ENCODE measurements around the gene AGK. TPM values are rescaled to one million over a fixed set of nuclear protein-coding genes. Genes with fewer than 3 reads are reported as not detected.

The AGK gene
- total and polyA plus RNA-seq, 2 of the 8 experiments (the other 6 are each of a cell fraction or from before 2014, with no cell fraction given) = 25.8 to 34.0 TPM

GRCh38 chr7:141704741-141705140, 153.5 kb downstream of the AGK start:
- FAIRE-seq = no peak
- no peak overlapping the region for H2BK20ac ChIP-seq (ENCODE audit: low read length)
- POLR2A ChIA-PET (ENCODE audit: partially characterized antibody) = interaction anchor here (1.3 to 1.4 kb wide), 2 partner anchors 9 to 33 kb away, joined by 3 to 4 read pairs; partner anchors contain the start of gene SSBP1

More at GRCh38 chr7:141704741-141705140, 153.5 kb downstream of the AGK start:
- Histone ChIP-seq H3K23ac (ENCODE audit: insufficient read length) (no peak overlapping the region), H3K4ac (replicated peaks; ENCODE audit: insufficient read length, low read depth, low read length) (no peak overlapping the region), H3K23me2 (ENCODE audit: low read depth, low read length) (peaks cover 3% of the 10 kb centered on the region; the same call in 1 of the 2 replicates), H3K4me1 (replicated peaks in 1 of 4; ENCODE audit: control insufficient read depth in 3 of 4, insufficient read depth in 4 of 4, low read length in 3 of 4) (peaks cover 0 to 5% (median 2%) of the 10 kb centered on the region in 4 experiments; a peak in 4 of 7 replicates), H2AFZ (ENCODE audit: low read length) (0 out of 2 replicates have a peak overlapping the region, but pooled peaks have one; percentile 37), H3K27ac (ENCODE audit: low read depth, low read length) (no peak overlapping the region), H4K91ac (replicated peaks; ENCODE audit: insufficient read length, low read length) (no peak overlapping the region), H4K8ac (ENCODE audit: extremely low read depth, insufficient read depth, low read length) (no peak overlapping the region), H3K56ac (replicated peaks; ENCODE audit: insufficient read length, low read depth, low read length) (no peak overlapping the region), H3K14ac (ENCODE audit: insufficient read length) (no peak overlapping the region), H3K79me2 (ENCODE audit: control insufficient read depth in 1 of 2, insufficient read depth in 2 of 2, low read length in 2 of 2) (peaks cover 0 to 13% of the 10 kb centered on the region in 2 experiments; a peak in 1 of 4 replicates), H2BK12ac (ENCODE audit: low read depth, low read length) (no peak overlapping the region), H3K9me3 (ENCODE audit: insufficient read depth in 2 of 2, low read depth in 1 of 2, low read length in 1 of 2) (no peaks in the 10 kb centered on the region), H2AK5ac (ENCODE audit: low read depth, low read length) (no peak overlapping the region), H2BK5ac (ENCODE audit: low read depth, low read length) (no peak overlapping the region), H3K27me3 (replicated peaks in 1 of 4; ENCODE audit: control insufficient read depth in 3 of 4, extremely low read depth in 1 of 4, insufficient read depth in 3 of 4, low read length in 3 of 4) (peaks cover 0 to 8% (median 5%) of the 10 kb centered on the region in 4 experiments; a peak in 3 of 7 replicates), H4K20me1 (replicated peaks in 1 of 2; ENCODE audit: control insufficient read depth in 1 of 2, insufficient read depth in 2 of 2, low read length in 2 of 2) (no peaks in the 10 kb centered on the region), H3K4me3 (ENCODE audit: extremely low read depth in 1 of 4, insufficient read depth in 2 of 4, low read depth in 3 of 4, low read length in 4 of 4) (no peak overlapping the region), H2BK15ac (ENCODE audit: low read length) (no peak overlapping the region), H3K18ac (ENCODE audit: extremely low read depth, low read length) (no peak overlapping the region), H2BK120ac (replicated peaks; ENCODE audit: low read depth, low read length) (no peak overlapping the region), H4K5ac (ENCODE audit: insufficient read length, low read depth, low read length) (no peak overlapping the region), H3K9ac (replicated peaks in 1 of 4; ENCODE audit: extremely low read depth in 1 of 4, low read depth in 3 of 4, low read length in 3 of 4) (no peak overlapping the region), H3K36me3 (ENCODE audit: control insufficient read depth in 2 of 4, insufficient read depth in 4 of 4, low read length in 3 of 4) (no peaks in the 10 kb centered on the region), H3K4me2 (ENCODE audit: insufficient read depth in 1 of 2, low read depth in 2 of 2, low read length in 2 of 2) (no peak overlapping the region), H3K79me1 (ENCODE audit: low read depth, low read length) (no peaks in the 10 kb centered on the region)
- DNase-seq (ENCODE audit: low read depth in 1 of 2, low spot score in 2 of 2) = no peak
- WGBS, 2 experiments (ENCODE audit: extremely low coverage in 1 of 2, insufficient coverage in 1 of 2, insufficient read length in 1 of 2, insufficient replicate concordance in 2 of 2, low coverage in 1 of 2, low lambda C conversion rate in 2 of 2, missing lambda C conversion rate in 1 of 2) = 85% methylated on average over 5 of the region's 5 CpGs; no CpG with 5 or more reads in 1 of the 2 experiments
- CTCF ChIA-PET (ENCODE audit: partially characterized antibody) = interaction anchor here (0.7 kb wide), 1 partner anchor 33 kb away, joined by 3 read pairs; the partner anchor contains the start of gene SSBP1
- no peak for TF ChIP-seq POU5F1 (IDR thresholded peaks at IDR 0.05; ENCODE audit: low read depth, low read length)
- no peak for TF ChIP-seq JUND (IDR thresholded peaks at IDR 0.05; ENCODE audit: low read length)
- TF ChIP-seq SAP30 (IDR thresholded peaks at IDR 0.05; ENCODE audit: insufficient read depth, insufficient replicate concordance, low read length) = no peak
- TF ChIP-seq EZH2 (IDR thresholded peaks at IDR 0.05; ENCODE audit: low read depth, low read length, severe bottlenecking) = no peak
